HG03097 (cell line): Measurements from ENCODE around the gene CERS4.

ENCODE experiments used
- ATAC-seq: cut with Tn5 transposase; IDR thresholded peaks from one replicate; pipeline ENCODE4 v1.9.1; 2021; ENCODE audit not compliant: unreplicated experiment, low FRiP score

CERS4 gene

GRCh38 chr19:8311461-8312260, 102.5 kb downstream of the CERS4 start:
- no peak for ATAC-seq
